Stimulated activated CD4-positive, alpha-beta T cell treated with anti-CD3 and anti-CD28 coated beads, Interleukin-4, amount 100 ng/mL, for 24 hours (primary cell): Measurements from ENCODE around the gene UPK3B.
"Not testable (repeated sequence)": the region's sequence is repeated elsewhere in the genome, so short reads cannot be mapped to it uniquely, and the experiment has no call there.

Source experiments
- DNase-seq: peaks from one replicate; pipeline ENCODE4 v3.0.0-alpha.2; 2020

The UPK3B gene

GRCh38 chr7:76495717-76496116 is 14.6 kb upstream of the UPK3B start:
- not testable (repeated sequence) for DNase-seq

GRCh38 chr7:76497918-76498582 is 12.3 kb upstream of the UPK3B start:
- DNase-seq = not testable (repeated sequence)

- not testable (repeated sequence) for DNase-seq
Measured at GRCh38 chr7:76498583-76499200, 11.7 kb upstream of the UPK3B start.

GRCh38 chr7:76499201-76499923 is 11.0 kb upstream of the UPK3B start:
- not testable (repeated sequence) for DNase-seq

GRCh38 chr7:76499924-76500241 is 10.5 kb upstream of the UPK3B start:
- not testable (repeated sequence) for DNase-seq

GRCh38 chr7:76502224-76502623 is 8.1 kb upstream of the UPK3B start:
- not testable (repeated sequence) for DNase-seq

GRCh38 chr7:76502836-76503235 is 7.5 kb upstream of the UPK3B start:
- DNase-seq = not testable (repeated sequence)

GRCh38 chr7:76503244-76503643 is 7.1 kb upstream of the UPK3B start:
- DNase-seq = not testable (repeated sequence)

- not testable (repeated sequence) for DNase-seq
Measured at GRCh38 chr7:76504351-76505167, 5.8 kb upstream of the UPK3B start.

GRCh38 chr7:76505168-76506080 is 4.9 kb upstream of the UPK3B start:
- DNase-seq = no peak

- DNase-seq = no peak
Measured at GRCh38 chr7:76506081-76506440, 4.3 kb upstream of the UPK3B start.

GRCh38 chr7:76506643-76507042 is 3.7 kb upstream of the UPK3B start:
- not testable (repeated sequence) for DNase-seq

GRCh38 chr7:76507723-76508406 is 2.5 kb upstream of the UPK3B start:
- no peak for DNase-seq

- not testable (repeated sequence) for DNase-seq
Measured at GRCh38 chr7:76511200-76511910, 1.0 kb downstream of the UPK3B start.

GRCh38 chr7:76511911-76512885 is 1.8 kb downstream of the UPK3B start:
- not testable (repeated sequence) for DNase-seq

- DNase-seq = no peak
Measured at GRCh38 chr7:76512941-76513816, 2.8 kb downstream of the UPK3B start.

GRCh38 chr7:76513817-76514799 is 3.8 kb downstream of the UPK3B start:
- DNase-seq = no peak
